HG03064 (cell line): ENCODE measurements around the gene VDR.

Source experiments
- ATAC-seq: cut with Tn5 transposase; IDR thresholded peaks from one replicate; pipeline ENCODE4 v1.9.1; 2021; ENCODE audit warnings: low read depth; ENCODE audit not compliant: unreplicated experiment

The VDR gene

GRCh38 chr12:47904713-47905709 is at the start of gene VDR:
TSS of gene VDR (minus strand) at chr12:47904994. CDS start at chr12:47879113, 25,881 bp downstream.
- peak; percentile 55 for ATAC-seq

GRCh38 chr12:47954058-47954457 is 49.3 kb upstream of the VDR start:
- no peak for ATAC-seq

GRCh38 chr12:47950856-47951468 is 46.2 kb upstream of the VDR start:
- ATAC-seq, result no peak

GRCh38 chr12:47949441-47950341 is 44.9 kb upstream of the VDR start:
- ATAC-seq, result no peak

GRCh38 chr12:47947341-47947740 is 42.5 kb upstream of the VDR start:
- ATAC-seq, result no peak

GRCh38 chr12:47946413-47947323 is 41.9 kb upstream of the VDR start:
- ATAC-seq, result no peak

- ATAC-seq, result no peak
Measured at GRCh38 chr12:47945341-47945728, 40.5 kb upstream of the VDR start.

GRCh38 chr12:47944685-47945340 is 40.0 kb upstream of the VDR start:
- ATAC-seq, result no peak

- no peak for ATAC-seq
Measured at GRCh38 chr12:47943623-47944340, 39.0 kb upstream of the VDR start.

GRCh38 chr12:47942614-47943225 is 37.9 kb upstream of the VDR start:
- ATAC-seq, result no peak

GRCh38 chr12:47941871-47942613 is 37.2 kb upstream of the VDR start:
- no peak for ATAC-seq

- ATAC-seq, result no peak
Measured at GRCh38 chr12:47941475-47941780, 36.6 kb upstream of the VDR start.

- no peak for ATAC-seq
Measured at GRCh38 chr12:47940773-47941474, 36.1 kb upstream of the VDR start.

GRCh38 chr12:47939009-47939601 is 34.3 kb upstream of the VDR start:
- no peak for ATAC-seq

GRCh38 chr12:47938594-47938993 is 33.8 kb upstream of the VDR start:
- ATAC-seq, result no peak

- no peak for ATAC-seq
Measured at GRCh38 chr12:47938093-47938492, 33.3 kb upstream of the VDR start.

- ATAC-seq, result no peak
Measured at GRCh38 chr12:47935184-47935583, 30.4 kb upstream of the VDR start.
